Daoy (cell line): ENCODE data around the gene CADPS. TPM values are rescaled to one million over a fixed set of nuclear protein-coding genes. Genes with fewer than 3 reads are reported as not detected.

ENCODE experiments used
- DNase-seq: peaks from one replicate; pipeline ENCODE4 v3.0.0-alpha.2; 2015; ENCODE audit warnings: low read depth
- total RNA-seq: library from RNA; depleted of rRNA; stranded (reverse); fragments of >200 nt; shearing (Covaris generic); gene quantifications from 2 replicates; pipeline ENCODE4 v1.2.3, GENCODE V29; 2014

CADPS gene
- total RNA-seq, 1 experiment from 2014 or later = not detected

- no peak for DNase-seq
Measured at GRCh38 chr3:62812631-62813030, 62.6 kb downstream of the CADPS start.

- no peak for DNase-seq
Measured at GRCh38 chr3:62811119-62811518, 64.1 kb downstream of the CADPS start.

- no peak for DNase-seq
Measured at GRCh38 chr3:62809369-62809768, 65.8 kb downstream of the CADPS start.

- no peak for DNase-seq
Measured at GRCh38 chr3:62805580-62806277, 69.5 kb downstream of the CADPS start.

GRCh38 chr3:62805106-62805505 lies 70.1 kb downstream of the CADPS start:
- DNase-seq = no peak

- no peak for DNase-seq
Measured at GRCh38 chr3:62803276-62803675, 71.9 kb downstream of the CADPS start.

- no peak for DNase-seq
Measured at GRCh38 chr3:62798000-62798399, 77.2 kb downstream of the CADPS start.

GRCh38 chr3:62797132-62797531 lies 78.1 kb downstream of the CADPS start:
- no peak for DNase-seq

- no peak for DNase-seq
Measured at GRCh38 chr3:62795978-62796657, 79.1 kb downstream of the CADPS start.

GRCh38 chr3:62793946-62794345 lies 81.3 kb downstream of the CADPS start:
- DNase-seq = no peak

- no peak for DNase-seq
Measured at GRCh38 chr3:62785384-62785783, 89.8 kb downstream of the CADPS start.

GRCh38 chr3:62781121-62781520 lies 94.1 kb downstream of the CADPS start:
- DNase-seq = no peak

GRCh38 chr3:62777674-62778073 lies 97.5 kb downstream of the CADPS start:
- no peak for DNase-seq

- DNase-seq = no peak
Measured at GRCh38 chr3:62777130-62777529, 98.1 kb downstream of the CADPS start.

- no peak for DNase-seq
Measured at GRCh38 chr3:62774221-62774620, 101.0 kb downstream of the CADPS start.

- no peak for DNase-seq
Measured at GRCh38 chr3:62771331-62772072, 103.7 kb downstream of the CADPS start.

GRCh38 chr3:62768896-62769295 lies 106.3 kb downstream of the CADPS start:
- DNase-seq = peak; percentile 51

- DNase-seq = no peak
Measured at GRCh38 chr3:62761711-62762110, 113.5 kb downstream of the CADPS start.

- no peak for DNase-seq
Measured at GRCh38 chr3:62761311-62761710, 113.9 kb downstream of the CADPS start.

- DNase-seq = no peak
Measured at GRCh38 chr3:62758296-62759066, 116.7 kb downstream of the CADPS start.

- no peak for DNase-seq
Measured at GRCh38 chr3:62757045-62757444, 118.2 kb downstream of the CADPS start.

GRCh38 chr3:62755285-62755684 lies 119.9 kb downstream of the CADPS start:
- peak; percentile 55 for DNase-seq
